GM12892 (cell line): ENCODE data around the gene HAND1.

ENCODE experiments used
- POLR2AphosphoS5 ChIP-seq: IDR thresholded peaks from 2 replicates; pipeline ENCODE4 v1.6.1; 2011; ENCODE audit warnings: low read depth, low read length, control low read depth
- TAF1 ChIP-seq: IDR thresholded peaks from 2 replicates; pipeline ENCODE4 v1.6.1; 2011; ENCODE audit warnings: low read depth, mild to moderate bottlenecking, control low read depth, low read length, borderline replicate concordance

GRCh38 chr5:154498591-154498990, 20.6 kb upstream of the HAND1 start:
- no peak for TF ChIP-seq TAF1
- no peak for TF ChIP-seq POLR2AphosphoS5
